HEK293 (cell line): ENCODE results near the gene TAS1R3.

Experiments used
- CTCF ChIP-seq: fragments of 450-650 bp; formaldehyde crosslinking; IDR thresholded peaks from 2 replicates; pipeline ENCODE4 v1.5.1; 2016; ENCODE audit warnings: missing biosample characterization, missing genetic modification characterization
- HOXA7 ChIP-seq: sonication (generic); formaldehyde crosslinking; IDR thresholded peaks from 2 replicates; pipeline ENCODE4 v1.8.1; 2022; ENCODE audit warnings: missing genetic modification reagents, borderline replicate concordance
- KLF1 ChIP-seq: fragments of 450-650 bp; formaldehyde crosslinking; IDR thresholded peaks from 2 replicates; pipeline ENCODE4 v1.5.1; 2016; ENCODE audit warnings: missing biosample characterization, missing genetic modification characterization
- REST ChIP-seq: fragments of 450-650 bp; formaldehyde crosslinking; IDR thresholded peaks from 2 replicates; pipeline ENCODE4 v1.5.1; 2016; ENCODE audit warnings: missing biosample characterization, missing genetic modification characterization
- ZBTB44 ChIP-seq: fragments of 450-650 bp; IDR thresholded peaks from 2 replicates; pipeline ENCODE4 v1.5.1; 2018; ENCODE audit warnings: missing biosample characterization, mild to moderate bottlenecking, missing genetic modification characterization
- ZNF132 ChIP-seq: fragments of 450-650 bp; formaldehyde crosslinking; IDR thresholded peaks from 2 replicates; pipeline ENCODE4 v1.5.1; 2017; ENCODE audit warnings: missing biosample characterization, missing genetic modification characterization, borderline replicate concordance
- ZNF239 ChIP-seq: fragments of 450-650 bp; formaldehyde crosslinking; IDR thresholded peaks from 2 replicates; pipeline ENCODE4 v1.5.1; 2016; ENCODE audit warnings: missing biosample characterization, missing genetic modification characterization
- ZNF645 ChIP-seq: fragments of 450-650 bp; formaldehyde crosslinking; IDR thresholded peaks from 2 replicates; pipeline ENCODE4; 2016; ENCODE audit warnings: missing biosample characterization, missing genetic modification characterization

- TF ChIP-seq HOXA7 (CRISPR knock-in tag) (no peak), CTCF (tag by site-specific recombination) (no peak), ZNF645 (tag by site-specific recombination) (no peak), ZBTB44 (tag by site-specific recombination) (no peak), ZNF239 (tag by site-specific recombination) (no peak), KLF1 (tag by site-specific recombination) (peak; percentile 59; the same call in 1 of the 2 replicates), REST (tag by site-specific recombination) (no peak), ZNF132 (tag by site-specific recombination) (no peak)
Measured at GRCh38 chr1:1307261-1307922, 23.7 kb upstream of the TAS1R3 start.
